Measurements from ENCODE around the gene SLX1B. TPM values are rescaled to one million over a fixed set of nuclear protein-coding genes. Genes with fewer than 3 reads are reported as not detected.

The SLX1B gene
- total RNA-seq (2022; extraction: Qiagen RNA extraction; ENCODE audit: low read depth), result 75.2 to 90.9 TPM (median 82.4 TPM) in 5 replicates

DNA sequence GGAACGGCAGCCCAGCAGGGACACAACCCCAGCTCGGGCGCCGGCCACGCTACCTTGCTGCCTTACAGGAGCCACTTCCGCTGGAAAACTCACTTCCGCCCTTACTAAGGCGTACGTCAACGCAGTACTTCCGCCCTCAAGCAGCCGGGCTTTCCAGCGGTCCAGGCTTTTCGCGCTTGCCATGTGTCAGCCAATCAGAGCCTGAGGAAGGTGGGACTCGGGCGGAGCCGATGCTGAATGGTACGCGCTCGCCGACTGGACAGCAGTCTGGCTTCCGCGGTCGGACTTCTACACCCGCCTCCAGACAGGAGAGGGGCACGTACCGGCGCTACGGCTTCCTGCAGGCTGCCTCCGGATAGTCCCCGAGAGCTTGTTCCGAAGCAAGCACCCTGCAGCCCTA is at the start of gene SLX1B, which contains the start of gene BOLA2:
TSS of gene SLX1B (plus strand) at position 265 of the 400 bp plus-strand sequence.
TSS of gene BOLA2 (minus strand) at position 83 of the 400 bp plus-strand sequence. CDS start 98 bp downstream, outside the sequence.

DNA sequence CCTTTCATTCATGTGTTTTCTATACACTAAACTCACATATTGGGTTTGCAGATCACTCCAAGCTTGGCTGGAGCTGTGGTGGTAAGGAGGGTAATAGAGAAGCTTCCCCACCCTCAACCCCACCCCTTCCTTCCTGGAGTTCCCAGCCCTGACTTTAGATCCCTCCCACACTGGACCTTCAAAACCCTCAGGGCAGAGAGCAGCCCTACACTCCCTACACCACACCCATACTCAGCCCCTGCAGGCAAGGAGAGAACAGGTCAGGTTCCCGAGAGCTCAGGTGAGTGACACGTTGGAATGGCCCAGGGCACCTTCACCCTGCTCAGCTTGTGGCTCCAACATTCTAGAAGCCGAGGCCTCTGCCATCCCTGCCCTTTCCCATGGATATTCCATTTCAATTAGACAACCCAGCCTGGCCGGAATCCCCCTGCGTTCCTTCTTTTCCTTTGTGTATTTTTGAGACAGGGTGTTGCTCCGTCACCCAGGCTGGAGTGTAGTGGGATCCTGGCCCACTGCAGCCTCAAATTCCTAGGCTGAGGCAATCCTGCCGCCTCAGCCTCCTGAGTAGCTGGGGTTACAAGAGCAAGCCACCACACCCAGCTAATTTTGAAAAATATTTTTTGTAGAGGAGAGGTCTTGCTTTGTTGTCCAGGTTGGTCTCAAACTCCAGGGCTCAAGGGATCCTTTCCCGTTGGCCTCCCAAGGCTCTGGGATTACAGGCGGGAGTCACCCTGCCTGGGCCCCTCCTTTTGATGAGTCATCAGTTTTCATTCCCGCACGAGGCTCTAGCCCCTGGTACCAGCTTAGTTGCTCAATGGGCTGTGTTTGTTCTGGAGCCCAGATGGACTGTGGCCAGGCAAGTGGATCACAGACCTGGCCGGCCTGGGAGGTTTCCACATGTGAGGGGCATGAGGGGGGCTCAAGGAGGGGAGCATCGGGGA is 5.6 kb downstream of the SLX1B start, which contains the start of gene SULT1A4:
TSS of gene SULT1A4 (plus strand) at position 208 of the 941 bp plus-strand sequence. CDS start 1,473 bp downstream, outside the sequence.

DNA sequence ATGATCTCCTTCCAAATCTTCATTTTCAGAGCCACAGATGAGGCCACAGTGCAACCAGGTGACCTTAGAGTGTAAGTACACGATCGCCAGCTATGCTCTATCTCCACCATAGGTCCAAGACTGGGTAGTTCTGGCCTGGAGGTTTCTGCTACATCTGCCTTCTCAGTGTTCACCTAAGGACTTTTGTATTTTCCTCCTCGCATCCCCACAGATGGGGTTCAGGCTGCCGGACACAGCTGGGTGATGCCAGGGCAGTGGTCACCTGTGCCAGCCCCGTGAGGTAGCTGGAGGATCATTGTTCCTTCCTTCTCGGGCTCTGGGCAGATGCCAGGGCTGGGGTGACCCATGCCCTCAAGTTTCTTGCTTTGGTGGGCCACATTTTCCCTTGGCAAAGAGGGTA is 52.0 kb downstream of the SLX1B start, which contains the start of gene NPIPB12:
TSS of gene NPIPB12 (minus strand) at position 101 of the 400 bp plus-strand sequence.

Other genes with a start within 250 kb of the SLX1B start
- 1.4 to 2.5 TPM (median 1.9 TPM) in 5 replicates for gene NPIPB11, start 47.8 kb upstream of the SLX1B start, total RNA-seq (2022; extraction: Qiagen RNA extraction; ENCODE audit: low read depth)
- 17.7 to 33.9 TPM (median 30.6 TPM) in 5 replicates for gene BOLA2, start 182 bp upstream of the SLX1B start, total RNA-seq (2022; extraction: Qiagen RNA extraction; ENCODE audit: low read depth)
- gene SULT1A4, start 5.4 kb downstream of the SLX1B start, total RNA-seq (2022; extraction: Qiagen RNA extraction; ENCODE audit: low read depth), result 32.7 to 44.2 TPM (median 38.5 TPM) in 5 replicates
- gene NPIPB12, start 51.9 kb downstream of the SLX1B start, total RNA-seq (2022; extraction: Qiagen RNA extraction; ENCODE audit: low read depth), result 26.0 to 44.3 TPM (median 35.2 TPM) in 5 replicates
- gene SPN, start 208.7 kb downstream of the SLX1B start, total RNA-seq (2022; extraction: Qiagen RNA extraction; ENCODE audit: low read depth), result 0.01 TPM in 1 of 5 replicates, not detected in the others
- gene QPRT, start 224.6 kb downstream of the SLX1B start, total RNA-seq (2022; extraction: Qiagen RNA extraction; ENCODE audit: low read depth), result 0.46 to 1.8 TPM (median 0.94 TPM) in 5 replicates

All from A549 treated with CpdA at 1 μM for 4 hours (cell line).